T follicular helper cell (primary cell): ENCODE measurements around the gene METAP1.
"Not testable (repeated sequence)": the region's sequence is repeated elsewhere in the genome, so short reads cannot be mapped to it uniquely, and the experiment has no call there.

Source experiments
- DNase-seq: peaks from one replicate; pipeline ENCODE4 v3.0.0-alpha.2; 2020; ENCODE audit warnings: low read depth

The METAP1 gene

DNA sequence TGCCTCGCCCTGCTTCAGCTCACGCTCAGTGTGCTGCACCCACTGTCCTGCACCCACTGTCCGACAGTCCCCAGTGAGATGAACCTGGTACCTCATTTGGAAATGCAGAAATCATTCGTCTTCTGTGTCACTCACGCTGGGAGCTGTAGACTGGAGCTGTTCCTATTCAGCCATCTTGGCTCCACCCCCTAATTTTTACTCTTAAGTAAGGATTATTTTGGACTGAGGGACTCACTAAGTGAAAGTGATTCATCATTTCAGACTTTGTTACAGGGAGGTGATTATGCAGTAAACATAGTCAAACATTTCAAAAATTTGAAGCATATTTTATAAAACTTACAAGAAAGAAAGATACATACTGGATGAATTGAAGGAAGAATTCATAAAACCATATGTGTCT, 104.3 kb downstream of the METAP1 start:
- DNase-seq: not testable (repeated sequence)

GRCh38 chr4:99100876-99101275, 105.4 kb downstream of the METAP1 start:
- no peak for DNase-seq

DNA sequence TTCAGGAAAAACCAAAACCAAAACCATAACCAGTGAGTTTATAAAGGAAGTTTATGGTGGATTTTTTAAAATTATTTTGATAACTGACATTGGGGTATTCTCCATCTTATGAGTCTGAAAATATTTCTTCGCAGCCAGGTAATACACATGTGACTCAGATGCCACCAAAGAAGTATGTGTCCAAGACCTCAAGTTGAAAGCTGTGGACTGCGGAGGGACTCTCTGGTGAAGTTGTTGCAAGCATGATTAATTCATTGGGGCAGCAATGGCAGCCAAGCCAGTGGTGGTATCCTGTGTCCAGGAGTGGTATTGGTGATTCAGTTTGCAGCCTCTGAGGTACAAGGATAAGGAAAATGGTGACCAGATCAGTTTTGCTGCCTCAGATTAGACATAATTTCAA, 107.1 kb downstream of the METAP1 start:
- no peak for DNase-seq

- no peak for DNase-seq
Measured at GRCh38 chr4:99103166-99103565, 107.6 kb downstream of the METAP1 start.

DNA sequence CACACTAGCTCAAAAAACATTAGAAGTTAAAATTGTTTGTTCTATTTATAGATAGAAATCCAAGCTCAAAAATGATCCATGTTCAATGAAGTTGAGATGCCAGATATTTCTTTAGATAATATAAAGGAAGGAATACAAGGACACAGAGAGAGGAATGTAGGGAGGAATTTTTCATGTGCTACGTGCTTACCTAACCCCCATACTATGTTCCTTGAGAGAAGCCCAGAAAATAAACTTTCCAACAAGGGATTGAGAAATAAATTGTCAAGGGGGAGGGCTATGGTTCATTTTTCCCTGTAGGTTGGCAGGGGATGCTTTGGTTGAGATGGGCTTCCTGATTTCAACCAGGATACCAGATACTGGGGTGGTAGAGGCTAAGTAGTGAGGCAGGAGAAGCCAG, 108.6 kb downstream of the METAP1 start:
- no peak for DNase-seq

GRCh38 chr4:99109286-99109685, 113.8 kb downstream of the METAP1 start:
- DNase-seq: not testable (repeated sequence)
